ENCODE measurements around the gene CMSS1.
"Not testable (repeated sequence)": the region's sequence is repeated elsewhere in the genome, so short reads cannot be mapped to it uniquely, and the experiment has no call there.

Gene CMSS1

GRCh38 chr3:100047455-100048141, 229.9 kb downstream of the CMSS1 start:
- ATAC-seq: peak; percentile 72
- TF ChIP-seq CSDC2 (CRISPR knock-in tag; IDR thresholded peaks at IDR 0.05) (no peak), ZFP30 (CRISPR knock-in tag; IDR thresholded peaks at IDR 0.05) (no peak), POU6F1 (CRISPR knock-in tag; IDR thresholded peaks at IDR 0.05; ENCODE audit: borderline replicate concordance, low read depth) (no peak), TCF4 (CRISPR knock-in tag; IDR thresholded peaks at IDR 0.05; ENCODE audit: borderline replicate concordance) (no peak), ZNF70 (CRISPR knock-in tag; IDR thresholded peaks at IDR 0.05) (no peak)

GRCh38 chr3:100048248-100048647, 230.6 kb downstream of the CMSS1 start:
- no peak for ATAC-seq

DNA sequence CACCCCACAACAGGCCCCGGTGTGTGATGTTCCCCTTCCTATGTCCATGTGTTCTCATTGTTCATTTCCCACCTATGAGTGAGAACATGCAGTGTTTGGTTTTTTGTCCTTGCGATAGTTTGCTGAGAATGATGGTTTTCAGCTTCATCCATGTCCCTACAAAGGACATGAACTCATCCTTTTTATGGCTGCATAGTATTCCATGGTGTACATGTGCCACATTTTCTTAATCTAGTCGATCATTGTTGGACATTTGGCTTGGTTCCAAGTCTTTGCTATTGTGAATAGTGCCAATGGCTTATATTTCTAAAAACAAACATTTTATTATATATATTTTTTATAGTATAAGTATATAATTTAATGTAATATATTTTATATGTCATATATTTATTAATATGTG, 233.9 kb downstream of the CMSS1 start:
- ATAC-seq: not testable (repeated sequence)
- peak; percentile 67 for TF ChIP-seq ZNF8 (CRISPR knock-in tag; IDR thresholded peaks at IDR 0.05)

More at GRCh38 chr3:100048248-100048647, 230.6 kb downstream of the CMSS1 start:
- TF ChIP-seq PPARA (CRISPR knock-in tag; IDR thresholded peaks at IDR 0.05; ENCODE audit: borderline replicate concordance) (no peak), POU6F1 (CRISPR knock-in tag; IDR thresholded peaks at IDR 0.05; ENCODE audit: borderline replicate concordance, low read depth) (no peak), RARB (CRISPR knock-in tag; IDR thresholded peaks at IDR 0.05) (no peak), ZFP30 (CRISPR knock-in tag; IDR thresholded peaks at IDR 0.05) (no peak)

- ATAC-seq: no peak
- no peak for TF ChIP-seq POU6F1 (CRISPR knock-in tag; IDR thresholded peaks at IDR 0.05; ENCODE audit: borderline replicate concordance, low read depth)
- TF ChIP-seq OSR1 (CRISPR knock-in tag; IDR thresholded peaks at IDR 0.05): no peak
- no peak for TF ChIP-seq ZC3H10 (CRISPR knock-in tag; IDR thresholded peaks at IDR 0.05)
- TF ChIP-seq GLIS3 (CRISPR knock-in tag; IDR thresholded peaks at IDR 0.05): no peak
- TF ChIP-seq ESRRG (CRISPR knock-in tag; IDR thresholded peaks at IDR 0.05): no peak
- TF ChIP-seq BACH2 (CRISPR knock-in tag; IDR thresholded peaks at IDR 0.05; ENCODE audit: borderline replicate concordance): no peak
- no peak for TF ChIP-seq ZNF8 (CRISPR knock-in tag; IDR thresholded peaks at IDR 0.05)
- no peak for TF ChIP-seq PATZ1 (CRISPR knock-in tag; IDR thresholded peaks at IDR 0.05; ENCODE audit: borderline replicate concordance)
- TF ChIP-seq ZNF565 (CRISPR knock-in tag; conservative IDR thresholded peaks at IDR 0.05; ENCODE audit: low read depth): no peak
- TF ChIP-seq SNAI2 (CRISPR knock-in tag; IDR thresholded peaks at IDR 0.05): no peak
- TF ChIP-seq CSDC2 (CRISPR knock-in tag; IDR thresholded peaks at IDR 0.05): no peak
- no peak for TF ChIP-seq TOX (CRISPR knock-in tag; IDR thresholded peaks at IDR 0.05; ENCODE audit: borderline replicate concordance)
- TF ChIP-seq, protein P1, sequence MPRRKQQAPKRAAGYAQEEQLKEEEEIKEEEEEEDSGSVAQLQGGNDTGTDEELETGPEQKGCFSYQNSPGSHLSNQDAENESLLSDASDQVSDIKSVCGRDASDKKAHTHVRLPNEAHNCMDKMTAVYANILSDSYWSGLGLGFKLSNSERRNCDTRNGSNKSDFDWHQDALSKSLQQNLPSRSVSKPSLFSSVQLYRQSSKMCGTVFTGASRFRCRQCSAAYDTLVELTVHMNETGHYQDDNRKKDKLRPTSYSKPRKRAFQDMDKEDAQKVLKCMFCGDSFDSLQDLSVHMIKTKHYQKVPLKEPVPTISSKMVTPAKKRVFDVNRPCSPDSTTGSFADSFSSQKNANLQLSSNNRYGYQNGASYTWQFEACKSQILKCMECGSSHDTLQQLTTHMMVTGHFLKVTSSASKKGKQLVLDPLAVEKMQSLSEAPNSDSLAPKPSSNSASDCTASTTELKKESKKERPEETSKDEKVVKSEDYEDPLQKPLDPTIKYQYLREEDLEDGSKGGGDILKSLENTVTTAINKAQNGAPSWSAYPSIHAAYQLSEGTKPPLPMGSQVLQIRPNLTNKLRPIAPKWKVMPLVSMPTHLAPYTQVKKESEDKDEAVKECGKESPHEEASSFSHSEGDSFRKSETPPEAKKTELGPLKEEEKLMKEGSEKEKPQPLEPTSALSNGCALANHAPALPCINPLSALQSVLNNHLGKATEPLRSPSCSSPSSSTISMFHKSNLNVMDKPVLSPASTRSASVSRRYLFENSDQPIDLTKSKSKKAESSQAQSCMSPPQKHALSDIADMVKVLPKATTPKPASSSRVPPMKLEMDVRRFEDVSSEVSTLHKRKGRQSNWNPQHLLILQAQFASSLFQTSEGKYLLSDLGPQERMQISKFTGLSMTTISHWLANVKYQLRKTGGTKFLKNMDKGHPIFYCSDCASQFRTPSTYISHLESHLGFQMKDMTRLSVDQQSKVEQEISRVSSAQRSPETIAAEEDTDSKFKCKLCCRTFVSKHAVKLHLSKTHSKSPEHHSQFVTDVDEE (CRISPR knock-in tag; IDR thresholded peaks at IDR 0.05): no peak
- no peak for TF ChIP-seq ZFP3 (CRISPR knock-in tag; IDR thresholded peaks at IDR 0.05)
- no peak for TF ChIP-seq CSRNP3 (CRISPR knock-in tag; IDR thresholded peaks at IDR 0.05)
These were observed 236.4 kb downstream of the CMSS1 start for GRCh38 chr3:100053951-100054620.

All from SK-N-SH treated with all-trans-retinoic acid at 6 μM for 48 hours (cell line).